SU-DHL-6 (cell line): ENCODE data around the gene NUP153.

ENCODE experiments used
- EZH2phosphoT487 ChIP-seq: fragments of 200-600 bp; sonication (generic), shearing (Covaris generic); conservative IDR thresholded peaks from 2 replicates; pipeline ENCODE4 v1.6.1; 2018; ENCODE audit warnings: mild to moderate bottlenecking, antibody characterized with exemption, low read length, moderate library complexity, mixed read lengths
- TF ChIP-seq, protein P1 (sequence below): fragments of 200-600 bp; sonication (generic); IDR thresholded peaks from one replicate; pipeline ENCODE4 v1.5.1; 2017; ENCODE audit warnings: antibody characterized with exemption, mild to moderate bottlenecking, low read length, moderate library complexity; ENCODE audit not compliant: insufficient read depth, poor library complexity, severe bottlenecking

GRCh38 chr6:17716221-17716620 is 9.5 kb upstream of the NUP153 start:
- TF ChIP-seq, protein P1, sequence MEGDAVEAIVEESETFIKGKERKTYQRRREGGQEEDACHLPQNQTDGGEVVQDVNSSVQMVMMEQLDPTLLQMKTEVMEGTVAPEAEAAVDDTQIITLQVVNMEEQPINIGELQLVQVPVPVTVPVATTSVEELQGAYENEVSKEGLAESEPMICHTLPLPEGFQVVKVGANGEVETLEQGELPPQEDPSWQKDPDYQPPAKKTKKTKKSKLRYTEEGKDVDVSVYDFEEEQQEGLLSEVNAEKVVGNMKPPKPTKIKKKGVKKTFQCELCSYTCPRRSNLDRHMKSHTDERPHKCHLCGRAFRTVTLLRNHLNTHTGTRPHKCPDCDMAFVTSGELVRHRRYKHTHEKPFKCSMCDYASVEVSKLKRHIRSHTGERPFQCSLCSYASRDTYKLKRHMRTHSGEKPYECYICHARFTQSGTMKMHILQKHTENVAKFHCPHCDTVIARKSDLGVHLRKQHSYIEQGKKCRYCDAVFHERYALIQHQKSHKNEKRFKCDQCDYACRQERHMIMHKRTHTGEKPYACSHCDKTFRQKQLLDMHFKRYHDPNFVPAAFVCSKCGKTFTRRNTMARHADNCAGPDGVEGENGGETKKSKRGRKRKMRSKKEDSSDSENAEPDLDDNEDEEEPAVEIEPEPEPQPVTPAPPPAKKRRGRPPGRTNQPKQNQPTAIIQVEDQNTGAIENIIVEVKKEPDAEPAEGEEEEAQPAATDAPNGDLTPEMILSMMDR = no peak
- TF ChIP-seq EZH2phosphoT487 = no peak
